Neuronal stem cell (in vitro differentiated cells): Measurements from ENCODE around the gene CHD5.

ENCODE experiments used
- DNase-seq: peaks from one replicate; pipeline ENCODE4 v3.0.0-alpha.2; 2013; ENCODE audit warnings: low spot score
- H2AFZ ChIP-seq: one replicate; pipeline ENCODE4 v1.6.1; 2013; ENCODE audit warnings: mild to moderate bottlenecking, low read length, inconsistent platforms
- H2AK5ac ChIP-seq: 2 replicates; pipeline ENCODE4 v1.6.1; 2013; ENCODE audit warnings: low read depth, mild to moderate bottlenecking, inconsistent platforms, low read length, moderate library complexity, mixed read lengths
- H2BK120ac ChIP-seq: 2 replicates; pipeline ENCODE4 v1.6.1; 2013; ENCODE audit warnings: low read depth, mild to moderate bottlenecking, inconsistent platforms, low read length, moderate library complexity, mixed read lengths
- H2BK12ac ChIP-seq: one replicate; pipeline ENCODE4 v1.6.1; 2013; ENCODE audit warnings: low read length, inconsistent platforms
- H2BK15ac ChIP-seq: 2 replicates; pipeline ENCODE4 v1.6.1; 2013; ENCODE audit warnings: mild to moderate bottlenecking, low read length, inconsistent platforms, mixed read lengths
- H2BK5ac ChIP-seq: one replicate; pipeline ENCODE4 v1.6.1; 2013; ENCODE audit warnings: inconsistent platforms, mild to moderate bottlenecking, low read length, moderate library complexity
- H3K14ac ChIP-seq: one replicate; pipeline ENCODE4 v1.6.1; 2013; ENCODE audit warnings: low read length, inconsistent platforms
- H3K18ac ChIP-seq: 2 replicates; pipeline ENCODE4 v1.6.1; 2013; ENCODE audit warnings: low read length, inconsistent platforms
- H3K23ac ChIP-seq: 2 replicates; pipeline ENCODE4 v1.6.1; 2013; ENCODE audit warnings: low read depth, mild to moderate bottlenecking, mixed read lengths, low read length, inconsistent platforms; ENCODE audit not compliant: poor library complexity
- H3K27ac ChIP-seq: replicated peaks from 3 replicates; pipeline ENCODE4 v1.5.1; 2013; ENCODE audit warnings: low read length, inconsistent platforms
- H3K27me3 ChIP-seq, 3 experiments: 2 replicates each; pipeline ENCODE4 v1.6.1; 2013; ENCODE audit warnings: low read length in 3 of 3, mild to moderate bottlenecking in 2 of 3, inconsistent platforms in 1 of 3, low read depth in 1 of 3, mixed read lengths in 1 of 3, moderate library complexity in 1 of 3; ENCODE audit not compliant: control insufficient read depth in 3 of 3, insufficient read depth in 3 of 3
- H3K36me3 ChIP-seq, 2 donors: replicated peaks in 1 of 2; 2 replicates each; pipeline ENCODE4 v1.6.1; 2013; ENCODE audit warnings: low read length in 2 of 2; ENCODE audit not compliant: control insufficient read depth in 2 of 2, insufficient read depth in 2 of 2
- H3K4ac ChIP-seq: 2 replicates; pipeline ENCODE4 v1.6.1; 2013; ENCODE audit warnings: inconsistent platforms, mild to moderate bottlenecking, low read length, moderate library complexity
- H3K4me1 ChIP-seq, 2 donors: 1 replicate in 1 of 2; 2 replicates in 1 of 2; pipeline ENCODE4 v1.6.1; 2013; ENCODE audit warnings: low read length in 2 of 2, low read depth in 1 of 2; ENCODE audit not compliant: control insufficient read depth in 2 of 2, insufficient read depth in 1 of 2
- H3K4me2 ChIP-seq: one replicate; pipeline ENCODE4 v1.6.1; 2013; ENCODE audit warnings: mild to moderate bottlenecking, low read length, inconsistent platforms; ENCODE audit not compliant: insufficient read depth, poor library complexity, severe bottlenecking
- H3K4me3 ChIP-seq, 2 donors: 2 replicates each; pipeline ENCODE4 v1.5.1; 2013; ENCODE audit warnings: low read length in 2 of 2, mild to moderate bottlenecking in 2 of 2, inconsistent platforms in 1 of 2, moderate library complexity in 1 of 2
- H3K79me1 ChIP-seq: one replicate; pipeline ENCODE4 v1.6.1; 2013; ENCODE audit warnings: low read depth, mild to moderate bottlenecking, inconsistent platforms, low read length, moderate library complexity
- H3K9ac ChIP-seq: one replicate; pipeline ENCODE4 v1.6.1; 2013; ENCODE audit warnings: mild to moderate bottlenecking, low read depth, low read length, inconsistent platforms; ENCODE audit not compliant: poor library complexity
- H3K9me3 ChIP-seq, 2 donors: replicated peaks in 1 of 2; 2 replicates each; pipeline versions ENCODE3 to v1.6.1; 2013; ENCODE audit warnings: low read length in 2 of 2, mild to moderate bottlenecking in 2 of 2, inconsistent platforms in 1 of 2, low read depth in 1 of 2, mixed read lengths in 1 of 2, moderate library complexity in 1 of 2; ENCODE audit not compliant: control insufficient read depth in 2 of 2, insufficient read depth in 1 of 2
- H4K8ac ChIP-seq: one replicate; pipeline ENCODE4 v1.6.1; 2013; ENCODE audit warnings: low read depth, mild to moderate bottlenecking, inconsistent platforms, low read length, moderate library complexity
- H4K91ac ChIP-seq: one replicate; pipeline ENCODE4 v1.6.1; 2013; ENCODE audit warnings: low read length, low read depth, mild to moderate bottlenecking, inconsistent platforms; ENCODE audit not compliant: poor library complexity
- WGBS, 2 donors: extraction: QIAGEN DNeasy Blood & Tissue Kit; methylation state at CpG; one replicate each; pipeline ENCODE4 v1.1.7; 2013; ENCODE audit warnings: missing lambda C conversion rate in 2 of 2, mixed read lengths in 1 of 2; ENCODE audit not compliant: insufficient read length in 2 of 2, insufficient replicate concordance in 1 of 2; ENCODE audit errors: extremely low coverage in 2 of 2; 5-methylcytosine and 5-hydroxymethylcytosine counted together

Gene CHD5

DNA sequence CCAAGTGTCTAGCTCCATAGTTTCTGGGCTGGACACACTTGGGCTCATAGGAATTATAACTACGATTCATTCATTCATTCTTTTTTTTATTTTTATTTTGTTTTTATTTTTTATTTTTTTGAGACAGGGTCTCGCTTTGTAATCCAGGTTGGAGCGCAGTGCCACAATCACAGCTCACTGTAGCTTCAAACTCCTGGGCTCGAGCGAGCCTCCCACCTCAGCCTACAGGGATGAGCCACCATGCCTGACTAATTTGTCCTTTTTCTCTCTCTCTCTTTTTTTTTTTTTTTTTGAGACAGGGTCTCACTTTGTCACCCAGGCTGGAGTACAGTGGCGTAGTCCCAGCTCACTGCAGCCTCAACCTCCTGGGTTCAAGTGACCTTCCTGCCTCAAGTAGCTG, 92.2 kb downstream of the CHD5 start:
- no peak overlapping the region for H4K91ac ChIP-seq
- H3K4me2 ChIP-seq: no peak overlapping the region
- no peak overlapping the region for H2BK5ac ChIP-seq
- no peaks in the 10 kb centered on the region for H3K9me3 ChIP-seq
- H3K23ac ChIP-seq: no peak overlapping the region
- H3K9ac ChIP-seq: no peak overlapping the region
- no peak overlapping the region for H3K4ac ChIP-seq
- no peak overlapping the region for H4K8ac ChIP-seq
- H3K27me3 ChIP-seq: peaks cover 0 to 48% (median 0%) of the 10 kb centered on the region in 3 experiments
- DNase-seq: no peak
- no peak overlapping the region for H2BK120ac ChIP-seq
- no peak overlapping the region for H2AK5ac ChIP-seq
- no peak overlapping the region for H3K27ac ChIP-seq
- no peak overlapping the region for H2BK12ac ChIP-seq
- no peaks in the 10 kb centered on the region for H3K36me3 ChIP-seq
- WGBS, 2 donors: no CpG with 5 or more reads among the region's 6 CpGs
- H3K14ac ChIP-seq: no peak overlapping the region
- no peak overlapping the region for H3K18ac ChIP-seq
- no peak overlapping the region for H2AFZ ChIP-seq
- H3K4me1 ChIP-seq: peaks cover 0 to 11% of the 10 kb centered on the region in 2 donors
- no peak overlapping the region for H3K4me3 ChIP-seq
- no peak overlapping the region for H2BK15ac ChIP-seq
- H3K79me1 ChIP-seq: no peaks in the 10 kb centered on the region

DNA sequence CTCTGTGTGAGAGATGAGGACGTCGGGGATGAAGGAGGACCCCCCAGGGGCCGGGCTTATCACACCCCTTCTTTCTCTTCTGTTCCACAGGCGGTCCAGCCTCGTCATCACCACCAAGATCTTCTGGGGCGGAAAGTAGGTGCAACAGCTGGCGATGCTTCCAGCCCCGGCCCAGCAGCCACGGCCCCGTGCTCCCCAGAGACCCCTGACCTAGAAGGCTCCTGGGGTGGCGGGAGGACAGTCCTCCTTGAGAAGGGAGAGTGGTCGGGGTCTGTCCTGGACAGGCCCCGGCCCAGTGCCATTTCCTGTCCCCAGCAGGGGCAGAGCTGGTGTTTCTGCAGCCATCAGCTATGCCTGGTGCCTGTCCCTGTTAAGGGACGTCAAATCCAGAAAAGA, 92.7 kb downstream of the CHD5 start:
- no peak overlapping the region for H3K23ac ChIP-seq
- no peak overlapping the region for H2BK15ac ChIP-seq
- no peak overlapping the region for H3K18ac ChIP-seq
- no peak overlapping the region for H3K9ac ChIP-seq
- no peak overlapping the region for H3K14ac ChIP-seq
- H2AFZ ChIP-seq: no peak overlapping the region
- H4K8ac ChIP-seq: no peak overlapping the region
- H3K27me3 ChIP-seq: peaks cover 0 to 48% (median 0%) of the 10 kb centered on the region in 3 experiments
- no peak overlapping the region for H2BK120ac ChIP-seq
- H3K36me3 ChIP-seq: no peaks in the 10 kb centered on the region
- no peak overlapping the region for H3K27ac ChIP-seq
- no peak overlapping the region for H2BK5ac ChIP-seq
- H4K91ac ChIP-seq: no peak overlapping the region
- H3K4me1 ChIP-seq: peaks cover 0 to 17% of the 10 kb centered on the region in 2 donors
- WGBS, 2 donors: no CpG with 5 or more reads among the region's 14 CpGs
- no peak overlapping the region for H2BK12ac ChIP-seq
- DNase-seq: no peak
- H2AK5ac ChIP-seq: no peak overlapping the region
- no peaks in the 10 kb centered on the region for H3K79me1 ChIP-seq
- H3K4me2 ChIP-seq: no peak overlapping the region
- H3K4ac ChIP-seq: no peak overlapping the region
- H3K4me3 ChIP-seq: no peak overlapping the region
- no peaks in the 10 kb centered on the region for H3K9me3 ChIP-seq

- Histone ChIP-seq H2BK15ac (no peak overlapping the region), H3K9ac (no peak overlapping the region), H3K9me3 (no peaks in the 10 kb centered on the region), H3K27ac (no peak overlapping the region), H2BK120ac (no peak overlapping the region), H3K4me3 (no peak overlapping the region), H3K36me3 (no peaks in the 10 kb centered on the region), H3K4me2 (no peak overlapping the region), H3K4me1 (peaks cover 0 to 20% of the 10 kb centered on the region in 2 donors), H3K14ac (no peak overlapping the region), H4K8ac (no peak overlapping the region), H4K91ac (no peak overlapping the region), H2BK12ac (no peak overlapping the region), H3K18ac (no peak overlapping the region), H2AK5ac (no peak overlapping the region), H2BK5ac (no peak overlapping the region), H2AFZ (no peak overlapping the region), H3K23ac (no peak overlapping the region), H3K79me1 (no peaks in the 10 kb centered on the region), H3K4ac (no peak overlapping the region), H3K27me3 (peaks cover 0 to 46% (median 0%) of the 10 kb centered on the region in 3 experiments)
- WGBS, 2 donors: no CpG with 5 or more reads among the region's 15 CpGs
- DNase-seq: no peak
Measured at GRCh38 chr1:6086762-6087376, 93.3 kb downstream of the CHD5 start.

DNA sequence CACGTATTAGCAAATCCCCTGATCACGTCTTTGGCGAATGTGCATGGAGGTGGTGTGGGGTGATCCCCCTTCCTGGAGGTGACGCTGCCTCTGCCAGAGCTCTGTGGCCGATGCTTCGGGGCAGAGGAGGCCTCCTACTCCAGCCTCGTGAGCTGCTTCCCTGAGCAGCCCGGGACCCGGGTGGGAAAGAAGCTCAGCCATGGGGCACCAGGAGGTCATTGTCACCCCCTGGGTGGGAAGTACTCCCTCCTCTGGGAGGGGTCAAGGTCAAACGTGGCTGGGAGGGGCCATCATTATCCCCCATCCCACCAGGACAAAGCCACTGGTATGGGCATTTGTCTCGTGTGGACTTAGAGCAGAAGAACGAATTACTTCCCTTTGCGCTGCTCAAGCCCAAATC, 93.8 kb downstream of the CHD5 start:
- Histone ChIP-seq H3K9me3 (no peaks in the 10 kb centered on the region), H2BK120ac (no peak overlapping the region), H3K4ac (no peak overlapping the region), H3K27ac (no peak overlapping the region), H2BK12ac (no peak overlapping the region), H2BK5ac (no peak overlapping the region), H3K79me1 (no peaks in the 10 kb centered on the region), H3K18ac (no peak overlapping the region), H3K4me1 (peaks cover 0 to 20% of the 10 kb centered on the region in 2 donors), H2AFZ (no peak overlapping the region), H3K14ac (no peak overlapping the region), H3K23ac (no peak overlapping the region), H3K36me3 (no peaks in the 10 kb centered on the region), H3K9ac (no peak overlapping the region), H3K4me3 (no peak overlapping the region), H3K4me2 (no peak overlapping the region), H3K27me3 (peaks cover 0 to 48% (median 0%) of the 10 kb centered on the region in 3 experiments), H2AK5ac (no peak overlapping the region), H2BK15ac (no peak overlapping the region), H4K91ac (no peak overlapping the region), H4K8ac (no peak overlapping the region)
- DNase-seq: no peak
- no CpG with 5 or more reads among the region's 13 CpGs for WGBS, 2 donors
